ENCODE measurements around the gene APC. TPM values are rescaled to one million over a fixed set of nuclear protein-coding genes. Genes with fewer than 3 reads are reported as not detected.

APC gene
- total RNA-seq, result 55.8 and 60.3 TPM in 2 replicates
- total RNA-seq (2013), result 52.1 TPM
- polyA plus RNA-seq, result 8.1 and 11.7 TPM in 2 replicates
- polyA minus RNA-seq, result 69.6 and 101 TPM in 2 replicates

DNA sequence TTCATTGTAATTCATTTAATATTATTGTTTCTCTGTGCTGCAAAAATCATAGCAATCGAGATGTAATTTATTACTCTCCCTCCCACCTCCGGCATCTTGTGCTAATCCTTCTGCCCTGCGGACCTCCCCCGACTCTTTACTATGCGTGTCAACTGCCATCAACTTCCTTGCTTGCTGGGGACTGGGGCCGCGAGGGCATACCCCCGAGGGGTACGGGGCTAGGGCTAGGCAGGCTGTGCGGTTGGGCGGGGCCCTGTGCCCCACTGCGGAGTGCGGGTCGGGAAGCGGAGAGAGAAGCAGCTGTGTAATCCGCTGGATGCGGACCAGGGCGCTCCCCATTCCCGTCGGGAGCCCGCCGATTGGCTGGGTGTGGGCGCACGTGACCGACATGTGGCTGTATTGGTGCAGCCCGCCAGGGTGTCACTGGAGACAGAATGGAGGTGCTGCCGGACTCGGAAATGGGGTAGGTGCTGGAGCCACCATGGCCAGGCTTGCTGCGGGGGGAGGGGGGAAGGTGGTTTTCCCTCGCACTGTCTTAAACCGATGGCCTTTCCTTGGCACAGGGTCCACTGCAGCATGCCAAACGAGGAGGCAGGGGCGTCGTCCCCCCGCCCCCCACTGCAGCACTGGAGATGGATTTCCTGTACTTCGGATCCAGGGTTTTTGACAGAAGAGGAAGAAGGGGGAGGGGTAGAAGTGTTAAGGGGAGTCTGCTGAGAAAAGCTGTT lies at the start of gene APC:
TSS of gene APC (plus strand) at position 423 of the 728 bp plus-strand sequence. CDS start 17,006 bp downstream, outside the sequence.
- Histone ChIP-seq H3K79me2 (ENCODE audit: control insufficient read depth, insufficient read depth, low read length) (peaks cover 55% of the 10 kb centered on the region), H3K27ac (ENCODE audit: low read length in 2 of 2) (peak within 1 kb of the TSS in 1 of 2 donors; percentile 52), H2AFZ (ENCODE audit: insufficient read depth, low read depth, low read length, poor library complexity, severe bottlenecking) (peak within 1 kb of the TSS; percentile 94), H3K4me1 (ENCODE audit: control insufficient read depth in 2 of 2, insufficient read depth in 2 of 2, low read length in 2 of 2) (peaks cover 7 to 12% of the 10 kb centered on the region in 2 donors), H3K4me3 (ENCODE audit: control extremely low read depth in 1 of 5, extremely low read depth in 1 of 5, insufficient read depth in 1 of 5, low read depth in 2 of 5, low read length in 4 of 5) (peak within 1 kb of the TSS; percentile 61 to 93 (median 71)), H3K27me3 (replicated peaks in 1 of 4; ENCODE audit: control extremely low read depth in 1 of 4, control insufficient read depth in 3 of 4, insufficient read depth in 4 of 4, low read length in 3 of 4) (no peaks in the 10 kb centered on the region), H3K9me3 (ENCODE audit: control extremely low read depth in 1 of 3, control insufficient read depth in 2 of 3, insufficient read depth in 1 of 3, low read length in 2 of 3) (no peaks in the 10 kb centered on the region), H4K20me1 (ENCODE audit: control insufficient read depth, insufficient read depth, low read length, poor library complexity, severe bottlenecking) (peaks cover 4% of the 10 kb centered on the region), H3K36me3 (replicated peaks in 1 of 2; ENCODE audit: control extremely low read depth in 1 of 2, control insufficient read depth in 1 of 2, extremely low read depth in 1 of 2, insufficient read depth in 2 of 2, low read length in 1 of 2) (peaks cover 0 to 1% of the 10 kb centered on the region in 2 experiments), H3K9ac (ENCODE audit: low read length) (peak within 1 kb of the TSS; percentile 93), H3K4me2 (replicated peaks; ENCODE audit: low read depth, low read length, poor library complexity, severe bottlenecking) (peak within 1 kb of the TSS; percentile 81)
- intact Hi-C loops (cut with micrococcal nuclease), result loop anchor here (1.0 kb wide), 1 partner anchor 30 kb away; no protein-coding TSS in a partner anchor
- DNase-seq (peak; percentile 82), ATAC-seq (ENCODE audit: low read depth) (peak; percentile 93)
- under 1% methylated on average over 35 of the region's 36 CpGs for WGBS (ENCODE audit: insufficient coverage)
- ChIA-PET POLR2A (interaction anchor here (0.6 kb wide), 1 partner anchor 30 kb away, joined by 3 read pairs; no protein-coding TSS in a partner anchor), CTCF (interaction anchor here (0.7 to 2.7 kb wide), 7 partner anchors 9 to 577 kb away, joined by 3 to 13 read pairs (median 3); no protein-coding TSS in a partner anchor)
- H3K4me1 Mint-ChIP-seq, result peaks cover 26% of the 10 kb centered on the region
- no peaks in the 10 kb centered on the region for H3K27me3 Mint-ChIP-seq
- TF ChIP-seq, protein P1, sequence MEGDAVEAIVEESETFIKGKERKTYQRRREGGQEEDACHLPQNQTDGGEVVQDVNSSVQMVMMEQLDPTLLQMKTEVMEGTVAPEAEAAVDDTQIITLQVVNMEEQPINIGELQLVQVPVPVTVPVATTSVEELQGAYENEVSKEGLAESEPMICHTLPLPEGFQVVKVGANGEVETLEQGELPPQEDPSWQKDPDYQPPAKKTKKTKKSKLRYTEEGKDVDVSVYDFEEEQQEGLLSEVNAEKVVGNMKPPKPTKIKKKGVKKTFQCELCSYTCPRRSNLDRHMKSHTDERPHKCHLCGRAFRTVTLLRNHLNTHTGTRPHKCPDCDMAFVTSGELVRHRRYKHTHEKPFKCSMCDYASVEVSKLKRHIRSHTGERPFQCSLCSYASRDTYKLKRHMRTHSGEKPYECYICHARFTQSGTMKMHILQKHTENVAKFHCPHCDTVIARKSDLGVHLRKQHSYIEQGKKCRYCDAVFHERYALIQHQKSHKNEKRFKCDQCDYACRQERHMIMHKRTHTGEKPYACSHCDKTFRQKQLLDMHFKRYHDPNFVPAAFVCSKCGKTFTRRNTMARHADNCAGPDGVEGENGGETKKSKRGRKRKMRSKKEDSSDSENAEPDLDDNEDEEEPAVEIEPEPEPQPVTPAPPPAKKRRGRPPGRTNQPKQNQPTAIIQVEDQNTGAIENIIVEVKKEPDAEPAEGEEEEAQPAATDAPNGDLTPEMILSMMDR (IDR thresholded peaks at IDR 0.05), result no peak
- TF ChIP-seq EZH2 (IDR thresholded peaks at IDR 0.05; ENCODE audit: borderline replicate concordance, insufficient read depth, low read depth, low read length, poor library complexity, severe bottlenecking), result no peak
- H3K4me3 Mint-ChIP-seq, result peak within 1 kb of the TSS; percentile 98
- no peaks in the 10 kb centered on the region for H3K9me3 Mint-ChIP-seq (ENCODE audit: insufficient read depth)
- peak within 1 kb of the TSS; percentile 83 for H3K27ac Mint-ChIP-seq

All from B cell (primary cell).